SK-N-SH (cell line): ENCODE data around the gene OR6B2.

Experiments used
- RCOR1 ChIP-seq: fragments of 150-350 bp; IDR thresholded peaks from 2 replicates; pipeline ENCODE4 v1.6.1; 2017; ENCODE audit warnings: antibody characterized with exemption, low read length
- SMC3 ChIP-seq: IDR thresholded peaks from 2 replicates; pipeline ENCODE4 v1.6.1; 2012; ENCODE audit warnings: low read depth, low read length, improper control_type of control experiment

DNA sequence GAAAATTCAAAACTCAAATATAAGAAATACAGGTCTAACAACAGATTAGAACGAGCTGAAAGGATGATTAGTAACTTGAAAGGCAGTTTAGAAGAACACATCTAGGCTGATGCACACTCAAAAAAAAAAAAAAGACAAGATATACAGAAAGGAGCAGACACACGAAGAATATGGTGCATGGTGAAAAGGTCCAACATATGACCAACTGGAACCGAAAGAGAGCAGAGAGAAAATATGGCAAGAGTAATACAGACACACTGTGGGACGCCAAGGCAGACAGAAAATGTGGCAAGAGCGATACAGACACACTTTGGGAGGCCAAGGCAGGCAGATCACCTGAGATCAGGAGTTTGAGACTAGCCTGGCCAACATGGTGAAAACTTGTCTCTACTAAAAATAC, 44.9 kb downstream of the OR6B2 start:
- TF ChIP-seq RCOR1 (no peak), SMC3 (no peak)
